Loucy (cell line): ENCODE data around the gene CRABP1.

ENCODE experiments used
- H2AFZ ChIP-seq: fragments of 200-600 bp; sonication (generic); 2 replicates; pipeline ENCODE4 v1.6.0; 2016; ENCODE audit warnings: antibody characterized with exemption, mild to moderate bottlenecking, low read length, moderate library complexity
- H3F3A ChIP-seq: fragments of 200-600 bp; 2 replicates; pipeline ENCODE4 v1.6.0; 2016; ENCODE audit warnings: antibody characterized with exemption, low read depth, mild to moderate bottlenecking
- H3K27me3 ChIP-seq: fragments of 200-600 bp; sonication (generic); 2 replicates; pipeline ENCODE4 v1.6.1; 2014; ENCODE audit warnings: low read length, mild to moderate bottlenecking; ENCODE audit not compliant: insufficient read depth, poor library complexity, severe bottlenecking
- H3K36me3 ChIP-seq: fragments of 200-600 bp; sonication (generic); 2 replicates; pipeline ENCODE4 v1.6.1; 2016; ENCODE audit warnings: low read length; ENCODE audit not compliant: insufficient read depth
- H3K4me1 ChIP-seq: fragments of 200-600 bp; sonication (generic); 2 replicates; pipeline ENCODE4 v1.5.1; 2014; ENCODE audit warnings: low read length, mild to moderate bottlenecking; ENCODE audit not compliant: insufficient read depth, poor library complexity, severe bottlenecking
- H3K4me2 ChIP-seq: fragments of 200-600 bp; sonication (generic); 2 replicates; pipeline ENCODE4 v1.6.0; 2014; ENCODE audit warnings: antibody characterized with exemption, low read length, low read depth, mild to moderate bottlenecking; ENCODE audit not compliant: poor library complexity, severe bottlenecking
- H3K4me3 ChIP-seq: fragments of 200-600 bp; sonication (generic); 2 replicates; pipeline ENCODE4 v1.5.1; 2014; ENCODE audit warnings: low read length, mild to moderate bottlenecking, mixed read lengths; ENCODE audit not compliant: poor library complexity, severe bottlenecking
- H3K79me2 ChIP-seq: fragments of 200-600 bp; sonication (generic); 2 replicates; pipeline ENCODE4 v1.6.1; 2014; ENCODE audit warnings: low read length; ENCODE audit not compliant: insufficient read depth
- H3K9ac ChIP-seq: fragments of 200-600 bp; sonication (generic); 2 replicates; pipeline ENCODE4 v1.6.0; 2014; ENCODE audit warnings: mild to moderate bottlenecking, low read depth, low read length, moderate library complexity; ENCODE audit not compliant: poor library complexity, severe bottlenecking
- H3K9me2 ChIP-seq: fragments of 200-600 bp; sonication (generic); replicated peaks from 2 replicates; pipeline ENCODE4 v1.6.1; 2016; ENCODE audit warnings: low read depth, low read length, mixed read lengths
- H3K9me3 ChIP-seq: fragments of 200-600 bp; sonication (generic); 2 replicates; pipeline ENCODE4 v1.6.1; 2014; ENCODE audit warnings: mild to moderate bottlenecking, antibody characterized with exemption, low read length, low read depth; ENCODE audit not compliant: insufficient read depth
- H4K20me1 ChIP-seq: fragments of 200-600 bp; sonication (generic); 2 replicates; pipeline ENCODE4 v1.6.0; 2014; ENCODE audit warnings: antibody characterized with exemption, low read length, mild to moderate bottlenecking; ENCODE audit not compliant: insufficient read depth, poor library complexity, severe bottlenecking
- CTCF ChIP-seq: fragments of 200-600 bp; sonication (generic); conservative IDR thresholded peaks from 2 replicates; pipeline ENCODE4 v1.5.1; 2014; ENCODE audit warnings: mild to moderate bottlenecking, antibody characterized with exemption, low read length
- EZH2phosphoT487 ChIP-seq: fragments of 200-600 bp; IDR thresholded peaks from 2 replicates; pipeline ENCODE4 v1.6.1; 2018; ENCODE audit warnings: antibody characterized with exemption, mild to moderate bottlenecking, moderate library complexity, borderline replicate concordance

CRABP1 gene

GRCh38 chr15:78324144-78324543 is 16.0 kb upstream of the CRABP1 start:
- H3K27me3 ChIP-seq: no peaks in the 10 kb centered on the region
- H3K36me3 ChIP-seq: no peaks in the 10 kb centered on the region
- no peak overlapping the region for H2AFZ ChIP-seq
- H3F3A ChIP-seq: no peaks in the 10 kb centered on the region
- H3K4me1 ChIP-seq: no peaks in the 10 kb centered on the region
- no peak overlapping the region for H3K4me2 ChIP-seq
- H3K9me2 ChIP-seq: no peaks in the 10 kb centered on the region
- no peak for TF ChIP-seq CTCF
- TF ChIP-seq EZH2phosphoT487: no peak
- H3K79me2 ChIP-seq: no peaks in the 10 kb centered on the region
- no peak overlapping the region for H3K9ac ChIP-seq
- no peaks in the 10 kb centered on the region for H3K9me3 ChIP-seq
- no peaks in the 10 kb centered on the region for H4K20me1 ChIP-seq
- no peak overlapping the region for H3K4me3 ChIP-seq

GRCh38 chr15:78325092-78325843 is 14.9 kb upstream of the CRABP1 start:
- no peaks in the 10 kb centered on the region for H3K79me2 ChIP-seq
- no peak for TF ChIP-seq EZH2phosphoT487
- no peak for TF ChIP-seq CTCF
- no peaks in the 10 kb centered on the region for H3K36me3 ChIP-seq
- no peak overlapping the region for H2AFZ ChIP-seq
- H3K4me3 ChIP-seq: no peak overlapping the region
- peaks cover 5% of the 10 kb centered on the region for H3K4me1 ChIP-seq
- no peak overlapping the region for H3K4me2 ChIP-seq
- H3K27me3 ChIP-seq: no peaks in the 10 kb centered on the region
- no peaks in the 10 kb centered on the region for H3K9me2 ChIP-seq
- no peaks in the 10 kb centered on the region for H4K20me1 ChIP-seq
- H3K9me3 ChIP-seq: no peaks in the 10 kb centered on the region
- H3F3A ChIP-seq: no peaks in the 10 kb centered on the region
- no peak overlapping the region for H3K9ac ChIP-seq

GRCh38 chr15:78327466-78327865 is 12.7 kb upstream of the CRABP1 start:
- Histone ChIP-seq H3K36me3 (no peaks in the 10 kb centered on the region), H4K20me1 (no peaks in the 10 kb centered on the region), H3K9ac (no peak overlapping the region), H3K4me3 (no peak overlapping the region), H3K4me2 (no peak overlapping the region), H2AFZ (no peak overlapping the region), H3K79me2 (no peaks in the 10 kb centered on the region), H3K9me3 (no peaks in the 10 kb centered on the region), H3K27me3 (no peaks in the 10 kb centered on the region), H3K9me2 (no peaks in the 10 kb centered on the region), H3F3A (no peaks in the 10 kb centered on the region), H3K4me1 (peaks cover 5% of the 10 kb centered on the region)
- TF ChIP-seq CTCF (no peak), EZH2phosphoT487 (no peak)
